Measurements from ENCODE around the gene OR52B2. TPM values are rescaled to one million over a fixed set of nuclear protein-coding genes. Genes with fewer than 3 reads are reported as not detected.
A peak's percentile ranks its signal among the peaks of the same experiment; 100 is the strongest.

Gene OR52B2
- total and polyA plus RNA-seq, 9 of the 15 experiments (the other 6 are each of a cell fraction or from before 2014, with no cell fraction given), result not detected

DNA sequence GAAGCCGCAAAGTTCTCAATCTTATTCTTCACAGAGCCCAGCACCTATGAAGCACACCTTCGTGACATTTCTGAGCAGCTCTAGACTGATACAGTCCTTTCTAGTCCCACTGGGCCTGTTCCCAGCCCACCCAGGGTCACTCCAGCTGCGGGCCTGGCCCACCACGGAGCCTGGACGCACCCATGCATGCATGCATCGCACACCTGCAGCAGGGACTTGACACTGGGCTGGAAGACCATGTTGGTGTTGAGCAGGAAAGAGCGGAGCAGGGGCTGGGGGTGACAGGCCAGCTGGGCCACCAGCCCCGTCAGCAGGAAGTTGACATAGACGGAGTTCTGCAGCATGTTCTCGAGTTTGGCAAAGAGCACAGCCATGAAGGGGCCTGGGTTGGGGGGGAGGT, 44.4 kb upstream of the OR52B2 start:
- Histone ChIP-seq H3K27me3 (ENCODE audit: control insufficient read depth in 2 of 2, insufficient read depth in 2 of 2, low read length in 2 of 2) (no peaks in the 10 kb centered on the region), H3K79me2 (ENCODE audit: control insufficient read depth, insufficient read depth, low read length) (no peaks in the 10 kb centered on the region), H3K9me3 (replicated peaks; ENCODE audit: control insufficient read depth, insufficient read depth, low read depth, low read length) (no peaks in the 10 kb centered on the region), H2AFZ (ENCODE audit: low read depth, low read length) (no peak overlapping the region), H3K36me3 (ENCODE audit: control insufficient read depth, insufficient read depth, low read length) (peaks cover 70% of the 10 kb centered on the region; the same call in 2 of the 3 replicates), H4K20me1 (replicated peaks; ENCODE audit: control insufficient read depth, insufficient read depth, low read length) (no peaks in the 10 kb centered on the region), H3K9ac (ENCODE audit: insufficient read depth in 1 of 2, low read depth in 2 of 2, low read length in 2 of 2) (peak overlapping the region in 1 of 2 experiments; percentile 6; a peak in 1 of 4 replicates), H3K27ac (ENCODE audit: extremely low read depth, low read depth, low read length) (no peak overlapping the region), H3K4me1 (replicated peaks in 1 of 2; ENCODE audit: control insufficient read depth in 2 of 2, insufficient read depth in 2 of 2, low read length in 2 of 2) (peaks cover 0 to 3% of the 10 kb centered on the region in 2 experiments; a peak in 1 of 5 replicates), H3K4me2 (ENCODE audit: insufficient read depth, low read length) (no peak overlapping the region), H3K9me1 (ENCODE audit: control insufficient read depth, insufficient read depth, low read length) (no peaks in the 10 kb centered on the region), H3K4me3 (no peak overlapping the region)
- no peak for FAIRE-seq
- intact Hi-C loops (cut with micrococcal nuclease) (no loop called here), in situ Hi-C loops (cut with MboI) (no loop called here)
- TF ChIP-seq ZNF561 (CRISPR knock-in tag; conservative IDR thresholded peaks at IDR 0.05) (no peak), FOXK1 (CRISPR knock-in tag; IDR thresholded peaks at IDR 0.05; ENCODE audit: borderline replicate concordance) (no peak), CBFA2T3 (IDR thresholded peaks at IDR 0.05) (no peak), ZNF274 (IDR thresholded peaks at IDR 0.05; ENCODE audit: borderline replicate concordance, low read depth, low read length) (no peak), ZZZ3 (IDR thresholded peaks at IDR 0.05) (no peak), SMC3 (conservative IDR thresholded peaks at IDR 0.05; ENCODE audit: insufficient read depth, low read depth, low read length) (no peak), U2AF1 (optimal IDR thresholded peaks at IDR 0.05; ENCODE audit: low read depth, low read length) (no peak), MEIS2 (IDR thresholded peaks at IDR 0.05; ENCODE audit: partially characterized antibody) (no peak)
- 95% methylated on average over 8 of the region's 10 CpGs for WGBS (ENCODE audit: insufficient coverage, low coverage, missing lambda C conversion rate)
- no peak for ATAC-seq
- no peak for DNase-seq (ENCODE audit: extremely low read depth in 1 of 4, low spot score in 3 of 4)
- ChIA-PET CTCF (ENCODE audit: low intra/inter-chr PET ratio) (no interaction called here), POLR2A (no interaction called here)
- no TSS peak for BruUV-seq (replicated peaks)

Data from K562 (cell line).